Neural cell (in vitro differentiated cells): ENCODE data around the gene GNAL.

ENCODE experiments used
- RAD21 ChIP-seq: fragments of 450-650 bp; conservative IDR thresholded peaks from 2 replicates; pipeline ENCODE4 v1.6.1; 2014; ENCODE audit warnings: antibody characterized with exemption, mild to moderate bottlenecking, moderate library complexity
- TAF1 ChIP-seq: IDR thresholded peaks from 2 replicates; pipeline ENCODE4 v1.6.1; 2012; ENCODE audit warnings: low read depth
- TF ChIP-seq, protein P1 (sequence below): fragments of 450-650 bp; IDR thresholded peaks from 2 replicates; pipeline ENCODE4 v1.5.1; 2014; ENCODE audit warnings: antibody characterized with exemption, mild to moderate bottlenecking, moderate library complexity; ENCODE audit not compliant: poor library complexity, severe bottlenecking

DNA sequence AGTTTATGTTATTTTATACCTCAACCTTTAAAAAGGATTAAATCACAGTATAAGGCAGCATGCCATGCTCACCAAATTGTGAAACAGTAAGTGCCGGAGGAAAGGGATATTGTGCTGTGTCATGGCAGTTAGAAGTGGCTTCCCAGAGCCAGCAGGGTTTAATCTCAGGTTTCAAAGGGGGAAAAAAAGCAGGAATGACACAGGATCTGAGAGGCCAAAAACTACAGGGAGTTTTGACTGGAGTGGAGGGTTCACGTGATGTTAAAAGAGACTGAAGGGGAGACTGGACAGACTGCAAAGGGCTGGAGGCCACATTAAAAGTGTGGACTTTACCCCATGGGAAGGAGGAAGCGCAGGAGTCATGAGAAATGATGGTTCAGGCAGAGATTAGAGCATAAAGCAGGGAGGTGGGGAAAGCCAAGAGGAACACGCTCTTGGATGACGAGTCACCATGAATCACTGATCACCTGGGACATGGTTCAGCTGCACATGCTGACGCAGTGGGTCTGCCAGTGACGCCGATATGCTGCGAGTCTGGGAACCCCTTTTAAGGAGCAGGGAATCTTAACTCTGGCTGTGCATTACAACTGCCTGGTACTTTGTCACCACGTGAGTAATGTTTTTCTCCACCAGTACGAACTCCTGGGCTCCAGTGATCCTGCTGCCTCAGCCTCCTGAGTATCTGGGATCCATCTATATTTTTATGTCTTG, 168.3 kb downstream of the GNAL start:
- TF ChIP-seq, protein P1, sequence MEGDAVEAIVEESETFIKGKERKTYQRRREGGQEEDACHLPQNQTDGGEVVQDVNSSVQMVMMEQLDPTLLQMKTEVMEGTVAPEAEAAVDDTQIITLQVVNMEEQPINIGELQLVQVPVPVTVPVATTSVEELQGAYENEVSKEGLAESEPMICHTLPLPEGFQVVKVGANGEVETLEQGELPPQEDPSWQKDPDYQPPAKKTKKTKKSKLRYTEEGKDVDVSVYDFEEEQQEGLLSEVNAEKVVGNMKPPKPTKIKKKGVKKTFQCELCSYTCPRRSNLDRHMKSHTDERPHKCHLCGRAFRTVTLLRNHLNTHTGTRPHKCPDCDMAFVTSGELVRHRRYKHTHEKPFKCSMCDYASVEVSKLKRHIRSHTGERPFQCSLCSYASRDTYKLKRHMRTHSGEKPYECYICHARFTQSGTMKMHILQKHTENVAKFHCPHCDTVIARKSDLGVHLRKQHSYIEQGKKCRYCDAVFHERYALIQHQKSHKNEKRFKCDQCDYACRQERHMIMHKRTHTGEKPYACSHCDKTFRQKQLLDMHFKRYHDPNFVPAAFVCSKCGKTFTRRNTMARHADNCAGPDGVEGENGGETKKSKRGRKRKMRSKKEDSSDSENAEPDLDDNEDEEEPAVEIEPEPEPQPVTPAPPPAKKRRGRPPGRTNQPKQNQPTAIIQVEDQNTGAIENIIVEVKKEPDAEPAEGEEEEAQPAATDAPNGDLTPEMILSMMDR, result no peak
- no peak for TF ChIP-seq TAF1
- no peak for TF ChIP-seq RAD21
